ENCODE data around the gene POU4F1.
"Not testable (repeated sequence)": the region's sequence is repeated elsewhere in the genome, so short reads cannot be mapped to it uniquely, and the experiment has no call there.

Gene POU4F1, protein sequence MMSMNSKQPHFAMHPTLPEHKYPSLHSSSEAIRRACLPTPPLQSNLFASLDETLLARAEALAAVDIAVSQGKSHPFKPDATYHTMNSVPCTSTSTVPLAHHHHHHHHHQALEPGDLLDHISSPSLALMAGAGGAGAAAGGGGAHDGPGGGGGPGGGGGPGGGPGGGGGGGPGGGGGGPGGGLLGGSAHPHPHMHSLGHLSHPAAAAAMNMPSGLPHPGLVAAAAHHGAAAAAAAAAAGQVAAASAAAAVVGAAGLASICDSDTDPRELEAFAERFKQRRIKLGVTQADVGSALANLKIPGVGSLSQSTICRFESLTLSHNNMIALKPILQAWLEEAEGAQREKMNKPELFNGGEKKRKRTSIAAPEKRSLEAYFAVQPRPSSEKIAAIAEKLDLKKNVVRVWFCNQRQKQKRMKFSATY

DNA sequence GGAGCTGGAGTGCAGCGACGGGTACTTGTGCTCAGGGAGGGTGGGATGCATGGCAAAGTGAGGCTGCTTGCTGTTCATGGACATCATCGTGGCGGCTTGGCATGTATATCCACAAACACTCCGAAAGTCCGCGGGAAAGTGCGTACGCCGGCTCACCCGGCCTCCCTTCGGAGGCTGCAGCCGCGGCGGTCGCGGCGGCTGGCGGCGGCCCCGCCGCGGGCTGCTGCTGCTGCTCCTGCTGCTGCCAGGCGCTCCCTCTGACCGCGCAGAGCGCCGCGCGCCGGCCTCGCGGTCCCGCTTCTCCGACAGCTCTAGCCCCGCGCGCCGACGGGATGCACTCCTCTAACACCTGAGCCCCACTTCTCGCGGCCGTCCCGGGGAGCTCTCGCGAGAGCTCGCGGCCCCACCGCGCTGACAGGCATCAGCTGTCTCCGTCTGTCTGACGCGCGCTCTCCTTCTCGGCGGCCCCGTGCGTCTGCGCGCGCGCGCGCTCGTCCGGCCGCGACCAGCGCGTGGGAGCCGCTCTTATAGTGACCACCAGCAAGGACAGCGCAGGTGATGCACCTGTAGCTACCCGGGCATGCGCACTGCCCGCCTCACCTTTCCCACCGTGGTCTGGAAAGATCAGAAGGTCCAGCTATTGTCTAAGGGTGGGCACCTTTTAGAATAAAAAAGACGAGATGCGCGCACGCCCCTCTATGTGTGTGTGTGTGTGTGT, at the start of gene POU4F1:
POU4F1 (minus strand) TSS at position 313 of the 718 bp plus-strand sequence; CDS start at position 87, 226 bp downstream.
- DNase-seq (ENCODE audit: low read depth in 2 of 2) = no peak

DNA sequence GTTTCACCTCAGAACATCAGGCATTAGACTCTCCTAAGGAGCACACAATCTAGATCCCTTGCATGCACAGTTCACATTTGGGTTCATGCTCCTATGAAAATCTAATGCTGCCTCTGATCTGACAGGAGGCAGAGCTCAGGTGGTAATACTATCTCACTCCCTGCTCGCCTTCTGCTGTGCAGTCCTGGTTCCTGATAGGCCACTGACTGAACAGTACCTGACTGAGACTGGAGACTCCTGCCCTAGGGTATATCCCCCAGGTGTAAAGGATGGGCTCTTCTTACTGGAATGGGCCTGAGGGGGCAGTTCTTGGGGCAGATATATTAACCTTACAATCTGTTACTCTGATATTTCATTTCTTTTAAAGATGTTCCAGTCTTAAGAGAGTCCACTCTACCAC, 49.3 kb upstream of the POU4F1 start:
- no peak for DNase-seq (ENCODE audit: low read depth in 2 of 2)

DNA sequence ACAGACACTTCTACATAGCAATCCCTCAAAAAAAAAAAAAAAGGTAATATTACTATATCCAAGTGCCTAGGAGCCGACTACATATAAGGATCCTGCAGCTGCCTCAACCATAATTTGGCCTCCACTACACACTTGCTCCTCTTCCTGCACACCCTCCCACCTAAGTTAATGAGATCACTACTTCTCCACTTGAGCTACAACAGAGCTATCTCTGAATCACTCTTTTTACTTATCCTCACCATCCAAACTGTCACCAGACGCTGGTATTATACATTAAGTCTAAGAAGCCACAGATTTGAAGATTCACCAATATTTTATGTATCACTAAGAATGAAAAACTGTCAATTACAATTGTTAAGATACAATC, 47.3 kb upstream of the POU4F1 start:
- DNase-seq (ENCODE audit: low read depth in 2 of 2) = no peak

- no peak for DNase-seq (ENCODE audit: low read depth in 2 of 2)
These were observed 46.8 kb upstream of the POU4F1 start for GRCh38 chr13:78649997-78650716.

DNA sequence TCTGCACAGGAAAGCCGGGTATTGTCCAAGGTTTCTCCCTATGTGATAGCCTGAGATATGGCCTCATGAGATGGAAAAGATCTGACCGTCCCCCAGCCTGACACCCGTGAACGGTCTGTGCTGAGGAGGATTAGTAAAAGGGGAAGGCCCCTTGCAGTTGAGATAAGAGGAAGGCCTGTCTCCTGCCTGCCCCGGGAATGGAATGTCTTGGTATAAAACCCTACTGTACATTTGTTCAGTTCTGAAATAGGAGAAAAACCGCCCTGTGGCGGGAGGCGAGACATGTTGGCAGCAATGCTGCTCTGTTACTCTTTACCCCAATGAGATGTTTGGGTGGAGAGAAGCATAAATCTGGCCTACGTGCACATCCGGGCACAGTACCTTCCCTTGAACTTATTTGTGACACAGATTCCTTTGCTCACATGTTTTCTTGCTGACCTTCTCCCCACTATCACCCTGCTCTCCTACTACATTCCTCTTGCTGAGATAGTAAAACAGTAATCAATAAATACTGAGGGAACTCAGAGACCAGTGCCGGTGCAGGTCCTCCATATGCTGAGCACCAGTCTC, 43.8 kb upstream of the POU4F1 start:
- not testable (repeated sequence) for DNase-seq (ENCODE audit: low read depth in 2 of 2)

GRCh38 chr13:78638216-78638615, 34.9 kb upstream of the POU4F1 start:
- DNase-seq (ENCODE audit: low read depth in 2 of 2) = no peak

- no peak for DNase-seq (ENCODE audit: low read depth in 2 of 2)
These were observed 33.1 kb upstream of the POU4F1 start for GRCh38 chr13:78636495-78636894.

- DNase-seq (ENCODE audit: low read depth in 2 of 2) = no peak
These were observed 29.6 kb upstream of the POU4F1 start for GRCh38 chr13:78632996-78633395.

DNA sequence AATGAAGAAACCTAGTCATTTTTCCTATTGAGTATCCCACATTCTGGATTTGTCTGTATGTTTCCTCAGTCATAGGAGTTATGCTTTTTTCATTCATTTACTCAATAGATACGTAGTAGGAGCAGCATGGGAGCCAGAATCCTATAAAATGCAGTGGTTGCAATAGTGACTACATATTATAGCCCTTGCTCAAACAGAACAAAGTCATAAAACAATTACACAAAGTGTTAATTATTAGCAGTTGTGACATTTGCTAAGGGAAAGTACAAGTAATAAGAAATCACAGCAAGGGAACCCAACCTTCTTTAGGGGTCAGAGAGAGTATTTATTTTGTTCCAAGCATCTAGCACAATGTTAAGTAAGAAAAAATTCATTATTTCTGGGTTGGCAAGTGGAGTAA, 27.7 kb upstream of the POU4F1 start:
- no peak for DNase-seq (ENCODE audit: low read depth in 2 of 2)

- DNase-seq (ENCODE audit: low read depth in 2 of 2) = no peak
These were observed 27.2 kb upstream of the POU4F1 start for GRCh38 chr13:78630511-78630910.

- no peak for DNase-seq (ENCODE audit: low read depth in 2 of 2)
These were observed 22.0 kb upstream of the POU4F1 start for GRCh38 chr13:78625384-78625783.

DNA sequence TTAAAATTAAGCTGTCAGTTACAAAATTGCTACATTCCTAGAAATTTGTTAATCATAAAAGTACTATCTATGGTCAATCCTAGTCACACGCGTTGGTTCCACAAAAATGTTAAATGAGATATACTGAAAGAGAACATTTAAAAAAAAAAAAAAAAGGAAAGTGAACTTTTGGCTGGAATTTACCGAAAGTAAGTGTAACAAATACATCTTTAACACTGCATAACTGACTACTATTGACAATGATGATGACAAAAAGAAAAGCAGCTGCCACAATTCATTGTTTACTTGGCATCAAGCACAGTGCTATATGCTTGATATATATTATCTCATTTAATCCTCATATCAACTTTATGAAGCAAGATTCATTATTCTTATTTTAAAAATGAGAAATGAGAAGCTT, 19.8 kb upstream of the POU4F1 start:
- DNase-seq (ENCODE audit: low read depth in 2 of 2) = no peak

GRCh38 chr13:78620936-78621470, 17.7 kb upstream of the POU4F1 start:
- no peak for DNase-seq (ENCODE audit: low read depth in 2 of 2)

GRCh38 chr13:78618411-78618810, 15.1 kb upstream of the POU4F1 start:
- DNase-seq (ENCODE audit: low read depth in 2 of 2) = no peak

GRCh38 chr13:78611040-78611439, 7.7 kb upstream of the POU4F1 start:
- DNase-seq (ENCODE audit: low read depth in 2 of 2) = no peak

DNA sequence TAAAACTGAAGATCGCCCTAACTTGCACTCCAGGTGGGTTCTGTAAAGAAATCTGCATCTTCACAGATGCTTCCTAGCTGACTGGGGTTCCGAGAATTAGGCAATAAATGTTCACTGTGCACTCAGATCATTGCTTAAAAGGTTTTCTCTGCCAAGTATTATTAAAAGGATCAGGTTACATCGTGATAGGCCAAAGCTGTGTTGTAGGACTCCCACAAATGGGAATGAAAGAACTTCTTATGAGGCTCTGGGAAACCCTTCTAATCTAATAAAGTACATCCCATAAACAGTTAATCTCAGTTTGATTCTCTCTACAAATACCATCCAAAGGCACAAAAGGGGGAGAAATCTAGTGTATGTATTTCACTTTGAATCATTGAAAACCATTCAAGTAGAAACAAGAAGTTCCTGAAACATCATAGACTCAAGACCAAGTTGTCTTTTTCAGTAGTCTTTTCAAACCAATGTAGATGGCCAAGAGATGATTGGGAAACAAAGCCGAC, 7.1 kb upstream of the POU4F1 start:
- no peak for DNase-seq (ENCODE audit: low read depth in 2 of 2)

DNA sequence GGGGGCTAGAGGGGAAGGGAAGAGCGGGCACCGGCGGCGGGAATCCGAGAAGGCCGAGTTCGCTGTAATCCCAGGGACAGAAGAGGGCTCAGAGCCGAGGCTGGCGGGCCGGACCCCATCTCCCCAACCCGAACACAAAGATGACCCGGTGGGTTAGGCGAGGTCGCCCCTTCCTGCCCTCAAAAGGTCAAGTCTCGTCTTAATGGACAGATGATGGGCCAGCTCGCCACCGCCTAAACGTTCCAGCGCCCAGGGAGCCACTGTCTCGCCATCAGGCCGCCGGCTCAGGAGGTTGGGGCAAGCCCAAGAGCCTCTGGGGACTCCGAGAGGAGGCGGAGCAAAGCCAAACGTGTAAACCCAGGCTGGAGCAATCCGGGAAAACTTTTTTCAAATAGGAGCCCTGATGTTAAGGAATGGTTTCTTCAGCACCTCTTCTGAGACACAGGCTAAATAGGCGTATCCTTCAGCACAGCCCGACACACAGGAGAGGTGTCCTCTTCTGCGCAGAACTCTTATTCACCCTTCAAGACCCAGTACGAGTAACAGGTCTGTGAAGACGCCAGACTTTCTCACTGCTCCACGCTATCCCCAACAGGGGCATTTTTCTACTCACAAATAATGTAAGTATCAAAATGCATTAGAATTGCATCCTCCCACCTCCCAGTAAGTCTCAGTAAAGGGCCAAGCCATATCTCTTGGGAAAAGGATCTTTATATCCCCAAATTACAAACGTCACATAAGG, 6.3 kb upstream of the POU4F1 start:
- no peak for DNase-seq (ENCODE audit: low read depth in 2 of 2)

DNA sequence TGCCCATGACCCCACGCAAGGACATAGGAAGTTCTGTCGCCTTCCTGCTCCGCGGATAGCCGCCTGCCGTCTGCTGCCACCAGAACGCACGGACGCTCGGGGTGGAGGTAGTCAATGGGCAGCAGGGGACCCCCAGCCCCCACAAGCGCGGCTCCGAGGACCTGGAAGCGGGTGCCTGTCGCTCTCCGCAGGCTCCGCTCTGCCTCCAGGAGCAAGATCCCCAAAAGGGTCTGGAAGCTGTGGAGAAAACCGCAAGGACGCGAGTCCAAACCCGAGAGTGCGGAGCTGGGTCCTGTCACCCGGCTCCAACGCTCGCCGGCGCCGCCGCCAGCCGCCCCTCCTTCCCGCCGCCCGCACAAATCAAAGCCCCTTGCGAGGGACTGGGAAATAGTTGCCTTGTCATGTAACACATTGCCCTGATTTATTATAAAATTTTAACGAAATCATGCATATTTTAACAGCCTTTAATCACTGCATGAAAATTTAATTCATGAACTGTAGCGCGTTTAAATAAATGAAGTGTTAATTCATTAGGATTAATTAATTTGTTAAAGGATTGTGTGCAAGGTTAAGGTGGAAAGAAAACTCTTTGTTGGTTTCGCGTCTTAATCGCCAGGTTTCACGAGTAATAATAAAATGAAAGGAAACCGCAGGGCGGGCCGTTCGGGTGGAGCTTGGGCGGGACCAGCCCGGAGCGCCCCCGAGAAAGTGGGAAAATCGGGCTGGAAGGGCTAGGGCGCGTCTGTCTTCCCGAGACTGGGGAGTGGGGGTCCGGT, 5.5 kb upstream of the POU4F1 start:
- DNase-seq (ENCODE audit: low read depth in 2 of 2) = no peak

GRCh38 chr13:78608252-78608687, 4.9 kb upstream of the POU4F1 start:
- no peak for DNase-seq (ENCODE audit: low read depth in 2 of 2)

Data from fibroblast of skin of left biceps (primary cell).